Astrocyte (in vitro differentiated cells and primary cell): ENCODE measurements around the gene GIMAP1.

Experiments
- EZH2 ChIP-seq: IDR thresholded peaks from 2 replicates; pipeline ENCODE4 v1.6.1; 2012; ENCODE audit warnings: mild to moderate bottlenecking, low read length, inconsistent platforms; ENCODE audit not compliant: insufficient read depth
- TF ChIP-seq, protein P1 (sequence below): IDR thresholded peaks from 2 replicates; pipeline ENCODE4 v1.5.1; 2011; ENCODE audit warnings: low read depth, mild to moderate bottlenecking, inconsistent platforms, low read length, moderate library complexity; ENCODE audit not compliant: insufficient read depth

- TF ChIP-seq, protein P1, sequence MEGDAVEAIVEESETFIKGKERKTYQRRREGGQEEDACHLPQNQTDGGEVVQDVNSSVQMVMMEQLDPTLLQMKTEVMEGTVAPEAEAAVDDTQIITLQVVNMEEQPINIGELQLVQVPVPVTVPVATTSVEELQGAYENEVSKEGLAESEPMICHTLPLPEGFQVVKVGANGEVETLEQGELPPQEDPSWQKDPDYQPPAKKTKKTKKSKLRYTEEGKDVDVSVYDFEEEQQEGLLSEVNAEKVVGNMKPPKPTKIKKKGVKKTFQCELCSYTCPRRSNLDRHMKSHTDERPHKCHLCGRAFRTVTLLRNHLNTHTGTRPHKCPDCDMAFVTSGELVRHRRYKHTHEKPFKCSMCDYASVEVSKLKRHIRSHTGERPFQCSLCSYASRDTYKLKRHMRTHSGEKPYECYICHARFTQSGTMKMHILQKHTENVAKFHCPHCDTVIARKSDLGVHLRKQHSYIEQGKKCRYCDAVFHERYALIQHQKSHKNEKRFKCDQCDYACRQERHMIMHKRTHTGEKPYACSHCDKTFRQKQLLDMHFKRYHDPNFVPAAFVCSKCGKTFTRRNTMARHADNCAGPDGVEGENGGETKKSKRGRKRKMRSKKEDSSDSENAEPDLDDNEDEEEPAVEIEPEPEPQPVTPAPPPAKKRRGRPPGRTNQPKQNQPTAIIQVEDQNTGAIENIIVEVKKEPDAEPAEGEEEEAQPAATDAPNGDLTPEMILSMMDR, result no peak
- TF ChIP-seq EZH2, result no peak
Measured at GRCh38 chr7:150742286-150742968, 26.0 kb downstream of the GIMAP1 start.
